Kidney epithelial cell (primary cell): Measurements from ENCODE around the gene PSG7. TPM values are rescaled to one million over a fixed set of nuclear protein-coding genes. Genes with fewer than 3 reads are reported as not detected.
"Not testable (repeated sequence)": the region's sequence is repeated elsewhere in the genome, so short reads cannot be mapped to it uniquely, and the experiment has no call there.

Source experiments
- DNase-seq: peaks from one replicate; pipeline ENCODE4 v3.0.0-alpha.2; 2010; ENCODE audit warnings: low read depth
- H3K27me3 ChIP-seq: 2 replicates; pipeline ENCODE4 v1.6.0; 2011; ENCODE audit warnings: low read length; ENCODE audit not compliant: control insufficient read depth, insufficient read depth
- H3K36me3 ChIP-seq: 2 replicates; pipeline ENCODE4 v1.5.1; 2011; ENCODE audit warnings: low read length; ENCODE audit not compliant: control insufficient read depth, insufficient read depth
- H3K4me3 ChIP-seq: 2 replicates; pipeline ENCODE4 v1.5.1; 2011; ENCODE audit warnings: low read depth, mild to moderate bottlenecking, control low read depth, low read length
- total RNA-seq: library from RNA; depleted of rRNA; stranded (reverse); fragments of >200 nt; gene quantifications from 2 replicates; pipeline ENCODE4 v1.2.3, GENCODE V29; 2015

The PSG7 gene
- total RNA-seq, 1 donor from 2014 or later = not detected

DNA sequence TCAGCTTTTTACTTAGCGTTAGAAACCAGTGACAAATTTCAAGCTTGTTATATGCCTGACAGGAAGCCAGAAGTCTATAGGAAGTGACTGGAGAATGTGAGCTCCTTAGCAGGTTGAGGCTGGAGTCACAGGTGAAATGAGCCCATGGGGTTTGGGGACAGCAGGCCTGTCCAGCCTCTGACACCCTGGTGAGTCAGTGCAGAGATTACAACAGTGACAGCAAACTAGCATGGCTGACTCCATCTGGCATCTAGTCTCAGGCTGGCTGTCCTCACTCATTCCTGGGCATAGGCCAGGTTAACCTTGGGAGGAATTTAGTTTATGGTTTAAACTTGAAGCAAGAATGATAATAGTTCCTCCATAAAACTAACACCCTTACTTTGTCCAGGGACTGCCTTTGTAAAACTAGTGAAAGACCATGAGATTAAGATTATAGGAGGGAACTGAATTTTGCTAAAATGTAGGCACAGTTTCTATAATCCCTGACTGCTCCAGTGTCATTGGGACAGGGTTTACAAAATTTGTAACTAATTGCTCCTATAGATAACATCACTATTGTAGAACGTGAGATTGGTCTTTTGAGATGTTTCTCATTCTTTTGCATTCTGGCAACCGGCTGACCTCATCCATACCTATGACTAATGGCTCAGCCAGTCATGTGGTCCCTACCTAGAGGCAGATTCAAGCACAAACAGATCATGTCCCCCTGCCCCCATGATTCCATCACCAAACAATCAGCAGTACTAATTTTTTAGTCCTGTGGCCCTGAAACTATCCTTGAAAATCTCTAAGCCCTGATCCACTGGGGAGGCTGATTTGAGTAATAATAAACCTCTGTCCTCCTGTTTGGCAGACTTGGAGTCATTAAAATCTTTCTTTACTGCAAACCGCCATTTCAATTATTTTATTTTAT lies 61.9 kb downstream of the PSG7 start:
- DNase-seq, H3K36me3 ChIP-seq, H3K27me3 ChIP-seq, H3K4me3 ChIP-seq: not testable (repeated sequence)

DNA sequence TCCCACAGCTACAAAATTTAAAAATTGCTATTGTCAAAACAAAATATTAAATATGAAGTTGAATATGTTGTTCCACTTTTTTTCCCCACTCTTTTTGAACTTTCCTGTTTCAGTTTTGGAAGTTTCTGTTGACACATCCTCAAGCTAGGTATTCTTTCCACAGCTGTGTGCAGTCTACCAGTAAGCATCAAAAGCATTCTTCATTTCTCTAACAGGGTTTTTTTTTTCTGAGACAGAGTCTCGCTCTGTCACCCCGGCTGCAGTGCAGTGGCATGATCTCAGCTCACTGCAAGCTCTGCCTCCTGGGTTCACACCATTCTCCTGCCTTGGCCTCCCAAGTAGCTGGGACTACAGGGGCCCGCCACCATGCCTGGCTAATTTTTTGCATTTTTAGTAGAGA lies 62.9 kb downstream of the PSG7 start:
- not testable (repeated sequence) for H3K27me3 ChIP-seq, DNase-seq

More for the DNA sequence above, 62.9 kb downstream of the PSG7 start:
- not testable (repeated sequence) for H3K36me3 ChIP-seq, H3K4me3 ChIP-seq

Other genes with a start within 250 kb of the PSG7 start
- gene PSG3, start 196.7 kb downstream of the PSG7 start, total RNA-seq = not detected in 2 replicates
- not detected in 2 replicates for gene PSG8, start 171.5 kb downstream of the PSG7 start, total RNA-seq
- gene PSG1, start 57.5 kb downstream of the PSG7 start, total RNA-seq = not detected in 2 replicates
- gene PSG6, start 19.3 kb downstream of the PSG7 start, total RNA-seq = not detected in 2 replicates
- gene PSG11, start 89.3 kb upstream of the PSG7 start, total RNA-seq = not detected in 2 replicates
- gene PSG2, start 145.5 kb upstream of the PSG7 start, total RNA-seq = not detected in 2 replicates
- 0.34 and 0.96 TPM in 2 replicates for gene PSG5, start 249.3 kb upstream of the PSG7 start, total RNA-seq